ENCODE measurements around the gene PMEPA1.

Gene PMEPA1

DNA sequence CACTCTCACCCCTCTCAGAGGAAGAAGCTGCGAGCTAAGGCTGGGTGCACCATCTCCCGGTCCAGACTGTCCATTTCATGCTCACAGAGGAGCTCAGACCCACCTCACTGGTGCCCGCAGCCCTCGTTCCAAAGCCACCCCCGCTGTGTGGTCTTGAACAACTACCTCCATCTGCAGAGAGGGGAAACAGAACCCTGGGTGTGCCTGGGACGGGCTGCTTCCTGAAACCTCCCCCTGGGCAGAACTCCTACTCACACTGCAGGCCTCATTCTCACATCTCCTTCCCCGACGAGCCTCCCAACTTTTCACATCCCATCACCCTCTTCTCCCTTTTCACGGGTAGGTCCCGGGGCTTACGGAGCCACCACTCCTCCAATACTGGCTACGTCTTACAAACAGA, 18.1 kb downstream of the PMEPA1 start:
- DNase-seq = no peak

DNA sequence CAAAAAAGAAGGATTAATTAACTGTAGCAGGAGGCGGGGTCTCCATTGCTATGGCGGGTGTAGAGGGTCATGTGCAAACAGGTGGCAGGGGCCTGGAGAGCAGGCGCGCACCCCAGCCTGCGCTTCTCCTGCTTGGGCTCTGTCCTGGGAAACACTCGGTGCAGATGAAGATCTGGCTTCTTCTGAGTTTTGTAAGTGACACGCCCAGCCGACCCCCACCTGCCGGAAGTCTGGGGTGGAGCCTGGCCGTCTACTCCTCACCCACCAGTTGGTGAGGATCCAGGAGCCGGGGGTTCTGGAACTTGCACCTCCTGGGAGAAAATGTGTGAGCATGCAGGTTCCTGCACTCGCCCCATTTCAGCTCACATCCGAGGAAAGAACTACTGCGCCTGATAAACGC, 19.3 kb downstream of the PMEPA1 start:
- DNase-seq = no peak

DNA sequence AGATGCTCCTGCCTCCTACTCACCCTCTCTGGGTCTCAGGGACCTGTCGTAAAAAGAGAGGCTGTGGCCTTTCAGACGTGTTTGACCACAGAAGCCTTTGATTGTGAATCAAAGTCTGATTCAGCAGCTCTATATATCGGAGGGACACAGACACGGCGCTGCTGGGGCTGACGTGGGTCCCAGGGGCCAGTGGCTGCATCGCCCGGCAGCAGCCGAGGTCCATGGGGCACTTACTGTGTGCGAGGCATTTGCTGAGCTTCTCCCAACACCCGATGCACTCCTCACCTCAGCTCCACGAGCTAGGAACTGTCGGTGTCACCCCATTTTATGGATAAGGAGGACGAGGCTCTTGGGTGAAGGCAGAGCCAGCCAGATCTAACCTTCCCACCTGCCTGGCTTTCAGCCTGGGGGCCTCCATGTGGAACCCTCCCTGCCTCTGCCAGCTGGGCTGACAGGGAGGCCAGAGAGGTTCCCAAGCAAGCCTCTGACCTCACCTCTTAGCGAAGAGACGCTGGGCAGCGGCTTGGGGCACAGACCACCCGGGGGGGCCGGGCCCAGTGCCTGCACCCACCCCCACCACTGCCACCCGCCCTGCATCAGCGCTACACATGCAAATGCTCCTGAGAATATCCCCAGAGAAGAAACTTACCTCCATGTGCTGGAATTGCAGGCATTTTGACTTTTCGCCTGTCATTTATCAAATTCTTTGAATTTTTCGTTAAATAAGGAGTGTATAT, 19.9 kb downstream of the PMEPA1 start:
- no peak for DNase-seq

DNA sequence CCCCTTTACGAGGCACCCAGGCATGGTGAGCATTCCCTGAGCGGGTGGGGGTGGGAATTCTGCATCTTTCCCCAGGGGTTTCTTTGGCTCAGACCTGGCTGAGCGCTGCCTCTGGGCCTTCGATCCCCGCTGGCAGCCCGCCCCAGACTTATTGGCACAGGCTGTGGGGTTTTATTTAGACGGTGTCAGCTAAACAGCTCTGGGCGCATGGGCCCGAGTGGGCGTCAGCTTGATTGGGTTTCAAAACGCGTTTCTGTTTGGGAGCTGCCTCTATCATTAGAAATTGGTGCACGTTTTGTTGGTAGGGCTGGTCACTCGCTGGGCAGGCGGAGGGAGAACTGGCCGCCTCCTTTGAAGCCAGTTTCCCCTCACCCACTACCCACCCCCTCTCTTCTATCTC, 21.0 kb downstream of the PMEPA1 start:
- no peak for DNase-seq

DNA sequence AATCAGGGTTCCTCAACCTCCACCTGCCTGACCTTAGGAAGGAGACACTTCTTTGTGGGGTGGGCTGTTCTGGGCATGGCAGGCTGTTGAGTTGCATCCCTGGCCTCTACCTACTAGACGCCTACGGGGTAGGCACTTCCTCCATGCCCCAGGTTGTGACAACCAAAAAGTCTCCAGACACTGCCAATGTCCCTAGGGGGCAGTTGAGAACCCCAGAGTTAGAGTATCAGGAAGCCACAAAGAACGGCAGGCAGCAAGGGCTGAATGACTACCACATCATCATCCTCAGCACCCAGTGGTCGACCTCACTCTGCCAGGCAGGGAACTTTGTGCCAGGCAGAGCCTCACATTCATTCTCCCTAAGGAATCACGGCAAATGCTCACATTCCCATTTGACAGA, 21.5 kb downstream of the PMEPA1 start:
- no peak for DNase-seq

DNA sequence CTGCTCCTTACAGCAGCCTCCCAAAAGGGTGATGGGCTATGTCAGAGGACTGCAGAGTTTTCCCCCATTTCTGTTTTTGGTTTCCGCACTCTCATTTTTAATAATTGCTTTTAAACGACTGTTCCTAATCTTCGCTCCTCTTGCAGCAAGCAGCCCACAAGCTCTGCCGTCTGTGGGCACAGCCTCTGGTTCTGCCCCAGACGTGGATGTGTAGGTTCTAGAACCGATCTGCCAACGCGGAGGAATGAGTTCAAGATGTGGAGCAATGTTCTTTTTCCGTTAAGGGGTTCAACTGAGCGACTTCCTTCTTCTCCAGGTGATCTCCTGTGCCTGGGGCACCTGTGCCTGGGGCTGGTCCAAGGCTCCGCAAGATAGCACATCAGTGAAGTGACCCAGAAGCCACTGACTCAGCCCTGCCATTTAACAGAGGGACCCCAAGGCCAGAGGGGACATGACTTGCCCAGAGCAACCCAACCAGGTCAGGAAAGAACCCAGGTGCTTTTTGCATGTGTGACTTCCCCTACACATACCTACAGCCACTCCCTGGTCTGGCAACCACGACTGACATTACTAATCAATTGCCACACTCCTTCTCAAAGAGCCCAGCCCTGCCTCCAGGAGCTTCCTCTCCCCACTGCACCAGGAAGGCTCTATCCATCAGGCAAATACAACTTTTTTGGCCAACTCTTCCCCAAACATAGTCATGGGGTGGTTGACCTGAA, 22.7 kb downstream of the PMEPA1 start:
- no peak for DNase-seq

DNA sequence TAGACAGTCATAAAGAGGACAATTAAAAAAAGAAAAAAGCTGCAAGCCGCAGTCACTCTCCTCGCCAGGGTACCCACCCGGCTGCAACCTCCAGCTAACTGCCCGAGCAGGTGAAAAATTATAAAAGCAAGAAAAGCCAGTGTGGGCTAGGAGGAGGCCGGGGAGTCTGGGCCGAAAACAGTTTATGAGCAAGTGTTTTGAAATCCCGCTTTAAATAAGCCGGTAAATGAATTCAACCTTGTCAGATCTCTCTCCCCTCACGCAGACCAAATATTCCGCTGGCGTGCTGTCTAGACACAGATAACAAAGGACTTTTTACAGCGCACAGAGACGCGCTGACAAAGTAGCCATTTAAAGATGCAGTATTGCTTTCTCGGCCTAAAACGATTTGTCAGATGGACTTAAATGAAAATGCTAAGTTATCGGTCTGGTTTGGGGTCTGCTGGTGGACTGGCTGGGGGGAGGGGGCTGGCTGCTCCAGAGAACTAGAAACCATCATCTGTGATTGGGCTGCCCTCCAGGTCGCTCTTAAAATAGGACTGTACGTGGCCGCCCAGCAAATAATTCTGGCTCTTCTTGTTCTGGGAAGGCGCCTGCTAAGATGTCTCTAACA, 24.6 kb downstream of the PMEPA1 start:
- peak; percentile 76 for DNase-seq

DNA sequence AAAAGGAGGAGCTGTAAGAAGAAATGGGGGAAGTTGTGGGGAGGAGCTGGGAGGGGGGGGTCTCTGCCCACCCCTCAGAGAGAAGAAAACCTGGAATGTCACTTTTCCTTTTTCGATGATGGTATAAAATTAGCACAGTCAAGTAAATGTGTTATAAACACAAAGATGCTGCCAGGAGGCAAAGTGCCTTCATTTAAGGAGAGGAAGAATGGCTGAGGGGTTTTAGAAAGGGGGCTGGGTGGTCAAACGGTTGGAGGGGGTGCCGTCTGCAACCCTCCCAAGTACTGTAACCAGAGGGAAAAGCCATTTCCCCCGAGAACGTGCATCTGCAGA, 25.0 kb downstream of the PMEPA1 start:
- DNase-seq = no peak

DNA sequence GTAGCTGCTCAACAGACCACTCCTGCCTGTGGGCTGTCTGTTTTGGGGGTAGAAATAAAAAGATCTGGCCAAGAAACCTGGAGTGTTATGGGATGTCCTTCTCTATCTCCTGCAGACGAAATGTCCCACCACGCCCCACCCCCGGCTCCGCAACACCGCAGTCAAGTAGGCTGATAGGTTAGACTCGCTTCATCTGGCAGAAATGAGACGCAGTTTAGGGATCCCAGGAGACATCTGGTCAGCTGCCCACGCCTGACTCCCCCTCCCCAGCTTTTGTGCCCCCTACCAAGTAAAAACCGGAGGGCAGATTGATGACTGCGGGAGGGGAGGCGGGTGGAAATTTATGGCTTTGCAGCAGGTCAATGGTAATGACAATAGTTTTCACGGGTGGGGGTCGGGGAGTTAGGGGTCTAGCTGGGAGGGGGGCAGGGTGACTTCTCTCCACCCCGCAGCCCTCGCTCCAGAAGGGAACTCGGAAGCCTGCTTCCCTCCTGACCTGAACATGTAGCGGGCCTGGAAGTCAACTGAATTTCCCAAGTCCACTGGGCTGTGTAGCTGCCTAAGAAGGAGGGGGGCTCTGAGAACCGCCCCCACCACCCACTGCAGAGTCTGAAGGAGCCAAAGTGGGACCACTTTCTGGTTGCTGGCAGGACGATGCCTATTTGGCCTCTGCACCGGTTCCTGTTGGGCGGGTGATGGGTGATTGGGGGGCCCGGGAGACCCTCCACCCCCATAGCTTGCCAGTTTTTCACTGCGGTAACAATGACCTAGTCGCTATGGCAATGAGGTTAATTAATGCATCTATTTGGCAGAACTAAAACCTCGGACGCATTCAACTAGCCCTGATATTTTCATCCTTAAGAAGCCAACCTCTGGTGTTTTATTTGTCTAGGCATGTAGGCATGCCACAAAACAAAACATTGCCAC, 25.7 kb downstream of the PMEPA1 start:
- no peak for DNase-seq

DNA sequence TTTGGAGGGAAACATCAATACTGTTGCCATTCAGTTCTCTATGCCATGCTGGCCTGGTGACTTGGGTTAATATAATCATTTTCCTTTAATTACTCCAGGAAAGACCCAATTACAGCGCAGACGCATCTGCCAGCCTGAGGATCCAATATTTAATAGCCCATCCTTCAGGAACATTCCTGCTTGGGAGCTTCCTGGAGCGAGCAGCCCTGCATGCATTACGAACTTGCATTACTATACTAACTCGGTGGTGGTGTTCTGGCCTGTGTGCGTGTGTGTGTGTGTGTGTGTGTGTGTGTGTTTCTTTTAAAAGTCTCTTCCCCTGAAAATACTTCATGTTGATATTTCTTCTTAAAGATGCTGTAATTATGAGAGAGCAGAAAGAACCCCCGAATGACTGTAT, 26.5 kb downstream of the PMEPA1 start:
- DNase-seq = no peak

DNA sequence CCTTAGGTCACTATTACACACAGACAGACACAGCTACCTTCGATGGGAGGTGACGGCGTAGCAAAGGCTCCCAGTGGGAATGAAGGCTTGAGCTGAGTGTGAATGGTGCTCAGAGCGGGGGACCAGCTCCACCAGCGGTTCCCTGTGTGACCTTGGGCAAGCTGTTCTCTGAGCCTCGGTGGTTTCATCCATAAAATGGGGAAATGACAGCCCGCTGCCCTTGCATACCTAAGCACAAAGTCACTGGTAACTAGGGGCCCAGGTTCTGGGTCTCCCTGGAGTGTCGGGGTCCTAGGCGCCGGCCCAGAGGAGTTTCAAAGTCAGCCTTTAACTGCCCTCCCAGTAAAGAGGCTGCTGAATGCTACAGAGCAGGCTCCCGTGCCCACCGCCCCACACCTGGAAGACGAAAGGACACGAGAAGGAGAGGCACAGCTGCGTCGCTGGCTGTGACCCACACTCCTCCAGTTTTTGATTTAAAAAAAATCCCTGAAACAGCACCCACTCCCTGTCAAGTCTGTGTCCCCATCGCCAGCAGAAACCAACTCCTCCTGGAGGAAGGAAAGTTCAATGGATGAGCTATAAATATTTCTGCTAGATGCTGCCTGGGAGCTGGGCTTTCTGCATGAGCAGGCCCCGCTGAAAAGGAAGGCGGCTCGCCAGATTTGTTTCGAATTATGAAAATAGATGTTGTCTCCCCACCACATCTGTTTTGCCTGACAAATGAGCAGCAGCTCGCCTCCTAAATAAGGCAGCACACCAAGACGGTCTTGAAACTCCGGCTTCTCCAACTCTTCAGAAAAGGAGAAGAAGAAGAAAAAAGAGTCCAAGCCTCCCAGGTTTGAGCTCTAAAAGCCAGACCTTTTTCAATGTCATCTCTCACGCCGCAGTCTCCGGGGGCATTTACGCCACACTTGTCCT, 27.4 kb downstream of the PMEPA1 start:
- no peak for DNase-seq

DNA sequence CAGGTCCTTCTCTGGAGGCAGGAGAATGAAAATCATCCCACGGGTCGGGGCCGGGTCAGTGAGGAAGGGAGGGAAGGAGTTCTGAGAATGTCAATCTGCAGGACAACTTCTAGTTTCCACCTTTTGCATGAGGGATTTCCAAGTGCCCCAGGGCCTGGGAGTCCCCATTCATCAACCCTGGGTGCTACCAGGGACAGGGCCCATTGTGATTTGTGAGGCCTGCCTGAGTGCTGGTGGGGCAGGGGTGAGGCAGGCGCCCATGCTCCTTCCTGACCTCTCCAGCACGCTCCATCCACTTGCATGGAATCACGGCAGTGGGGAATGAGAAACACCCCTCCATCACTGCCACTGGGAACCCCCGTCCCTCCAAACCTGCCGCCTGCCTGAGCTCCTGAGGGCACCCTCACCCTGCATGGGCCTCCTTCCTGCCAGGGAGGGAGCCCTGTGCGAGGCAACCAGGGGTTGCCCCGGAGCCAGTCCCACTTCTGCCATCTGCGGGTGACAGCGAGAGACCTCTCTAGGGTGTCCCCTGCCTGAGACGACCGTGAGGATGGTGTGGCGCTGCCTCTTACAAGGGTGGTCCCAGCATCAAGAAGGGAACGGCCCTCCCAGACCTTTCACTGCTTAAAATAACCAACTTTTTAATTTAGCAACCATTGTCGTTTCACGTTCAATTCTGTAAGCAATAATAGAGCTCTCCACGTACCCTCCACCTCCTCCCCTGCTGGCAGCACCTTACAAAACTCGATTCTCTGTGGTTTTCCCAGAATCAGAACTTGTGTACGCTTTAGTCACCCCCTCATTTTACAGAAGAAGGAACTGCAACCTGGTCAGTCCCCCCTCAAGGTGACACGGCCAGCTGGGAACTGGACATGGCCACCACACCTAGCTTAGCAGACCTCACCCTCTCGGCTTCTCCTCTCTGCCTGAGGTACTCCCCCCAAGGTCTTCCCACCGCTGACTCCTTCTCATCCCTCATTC, 28.6 kb downstream of the PMEPA1 start:
- no peak for DNase-seq

DNA sequence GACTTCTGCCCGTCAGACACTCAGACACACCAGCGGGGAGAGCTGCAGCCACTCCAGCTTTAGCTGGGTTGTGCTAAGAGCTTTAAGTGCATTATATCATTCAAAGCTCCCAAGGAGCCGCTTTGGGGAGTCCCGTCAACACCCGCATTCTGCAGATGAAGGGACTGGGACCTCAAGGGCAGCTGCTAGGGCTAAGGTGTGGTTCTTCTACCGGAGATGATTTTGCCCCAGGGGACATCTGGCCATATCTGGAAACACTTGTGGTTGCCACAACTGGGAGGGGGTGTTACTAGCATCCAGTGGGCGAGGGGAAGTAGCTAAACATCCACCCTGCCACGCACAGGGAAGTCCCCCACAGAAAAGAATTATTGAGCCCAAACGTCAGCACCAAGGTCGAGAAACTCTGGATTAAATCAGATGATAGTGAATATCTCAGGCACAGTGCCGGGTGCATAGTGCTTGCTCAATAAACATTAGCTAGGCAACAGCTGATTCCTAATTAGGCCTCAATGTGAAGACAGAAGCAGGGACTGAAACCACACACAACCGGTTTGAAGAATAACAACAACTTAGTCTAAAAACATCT, 29.6 kb downstream of the PMEPA1 start:
- peak; percentile 62 for DNase-seq

DNA sequence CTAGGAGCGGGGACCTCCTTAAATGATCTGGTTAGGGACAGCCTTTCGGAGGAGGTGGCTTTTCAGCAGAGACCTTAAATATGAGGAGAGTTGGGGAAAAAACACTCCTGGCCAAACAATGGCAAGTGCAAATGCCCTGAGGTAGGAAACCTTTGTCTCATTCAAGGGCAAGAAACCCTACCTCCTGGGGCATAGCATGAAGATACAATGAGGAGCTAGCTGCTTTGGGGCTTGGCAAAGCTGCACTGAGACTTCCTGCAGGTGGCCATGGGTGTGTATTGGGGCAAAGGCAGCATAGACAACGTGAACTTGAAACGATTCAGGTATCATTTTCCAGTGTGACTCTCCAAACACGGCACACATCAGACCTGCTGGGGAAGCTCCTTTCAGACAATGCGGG, 30.7 kb downstream of the PMEPA1 start:
- DNase-seq = no peak

DNA sequence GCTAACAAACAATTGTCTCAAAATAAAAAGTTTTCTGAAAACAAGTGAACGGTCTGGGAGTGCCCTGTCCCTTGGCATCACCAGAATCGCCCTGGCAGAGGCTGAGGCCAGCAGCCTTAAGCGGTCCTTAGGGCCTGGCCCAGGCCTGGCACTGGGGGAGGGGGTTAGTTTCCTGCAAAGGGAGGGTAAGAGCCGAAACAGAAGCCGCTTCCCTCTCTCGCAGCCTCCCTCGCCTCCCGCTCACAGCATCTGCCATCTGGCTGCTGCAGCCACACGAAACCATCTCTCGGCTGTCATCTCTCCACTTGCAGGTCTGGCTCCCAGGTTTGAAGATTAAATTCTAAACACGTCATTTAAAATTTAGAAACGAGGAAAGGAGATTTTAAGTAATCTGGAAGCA, 31.5 kb downstream of the PMEPA1 start:
- DNase-seq = no peak

DNA sequence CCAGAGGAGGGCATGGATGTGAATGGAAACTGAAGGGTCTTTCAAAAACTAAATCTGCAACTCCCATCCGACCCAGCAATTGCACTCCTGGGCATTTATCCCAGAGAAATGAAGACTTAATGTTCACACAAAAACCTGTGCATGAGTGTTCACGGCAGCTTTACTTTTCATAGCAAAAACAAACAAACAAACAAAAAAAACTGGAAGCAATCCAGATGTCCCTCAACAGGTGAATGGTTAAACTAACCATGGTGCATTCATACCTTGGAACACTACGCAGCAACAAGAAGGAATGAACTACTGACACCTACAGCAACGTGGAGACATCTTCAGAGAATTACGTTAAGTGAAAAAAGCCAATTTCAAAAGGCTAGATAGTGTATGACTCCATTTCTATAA, 32.2 kb downstream of the PMEPA1 start:
- no peak for DNase-seq

DNA sequence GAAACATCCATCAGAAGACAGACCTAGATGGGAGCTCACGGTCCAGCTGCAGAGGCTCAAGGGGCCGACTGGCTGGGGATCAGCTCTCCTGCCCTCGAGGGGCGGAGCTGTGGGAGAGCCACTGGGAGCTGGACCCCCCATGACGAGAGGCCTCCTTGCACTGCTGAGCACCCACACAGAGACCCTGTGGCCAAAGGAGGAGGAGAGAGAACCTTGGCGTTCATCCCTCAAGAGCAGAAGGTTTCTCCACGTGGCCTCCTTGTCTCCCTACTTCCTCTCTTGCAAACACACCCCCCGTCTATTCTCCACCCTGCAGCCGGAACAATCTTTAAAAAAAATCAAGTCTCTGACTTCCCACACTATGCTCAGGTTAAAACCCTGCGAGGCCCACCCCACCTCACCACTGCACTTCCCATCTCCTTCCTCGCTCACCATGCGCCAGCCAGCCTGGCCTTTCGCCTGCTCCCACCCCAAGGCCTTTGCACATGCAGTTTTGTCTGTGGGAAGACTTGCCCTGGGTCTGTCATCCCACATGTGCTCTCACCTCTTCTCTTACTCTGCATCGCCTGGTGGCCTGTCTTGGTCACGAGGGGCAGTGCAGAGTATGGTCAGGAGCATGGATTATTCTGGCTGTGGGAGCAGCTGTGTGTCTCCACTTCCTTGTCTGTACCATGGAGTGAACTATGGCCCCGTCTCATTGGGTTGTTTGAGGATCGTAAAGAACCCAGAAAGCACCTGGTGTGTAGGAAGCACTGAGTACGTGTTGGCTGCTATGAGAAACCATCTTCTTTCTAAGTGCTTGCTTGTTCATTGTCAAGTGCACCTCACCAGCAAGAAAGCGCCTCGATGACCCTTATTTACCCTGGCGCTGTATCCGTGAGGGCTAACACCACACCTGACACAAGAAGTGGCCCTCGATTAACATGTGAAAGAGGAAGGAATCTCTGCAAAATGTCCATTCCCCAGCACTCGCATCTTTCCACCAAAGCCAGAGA, 32.9 kb downstream of the PMEPA1 start:
- no peak for DNase-seq

DNA sequence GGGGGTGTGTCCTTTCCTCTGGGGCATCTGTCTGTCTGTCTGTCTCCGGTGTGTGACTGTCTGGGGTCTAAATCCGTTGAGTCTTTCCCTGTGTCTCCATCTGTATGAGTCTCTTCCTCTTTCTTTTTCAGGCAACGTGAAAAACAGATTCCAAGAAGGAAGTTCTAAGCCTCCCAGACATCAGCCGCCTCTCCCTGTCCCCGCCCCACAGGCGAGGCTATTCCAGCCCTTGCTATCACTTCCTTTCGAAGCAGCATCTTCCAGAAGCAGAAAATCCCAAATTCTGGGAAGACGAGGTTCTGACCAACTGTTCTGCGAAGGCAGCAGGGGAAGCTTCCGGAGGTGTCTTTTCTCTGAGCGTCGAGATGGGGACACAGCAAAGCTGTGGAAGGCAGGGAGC, 34.0 kb downstream of the PMEPA1 start:
- DNase-seq = no peak

DNA sequence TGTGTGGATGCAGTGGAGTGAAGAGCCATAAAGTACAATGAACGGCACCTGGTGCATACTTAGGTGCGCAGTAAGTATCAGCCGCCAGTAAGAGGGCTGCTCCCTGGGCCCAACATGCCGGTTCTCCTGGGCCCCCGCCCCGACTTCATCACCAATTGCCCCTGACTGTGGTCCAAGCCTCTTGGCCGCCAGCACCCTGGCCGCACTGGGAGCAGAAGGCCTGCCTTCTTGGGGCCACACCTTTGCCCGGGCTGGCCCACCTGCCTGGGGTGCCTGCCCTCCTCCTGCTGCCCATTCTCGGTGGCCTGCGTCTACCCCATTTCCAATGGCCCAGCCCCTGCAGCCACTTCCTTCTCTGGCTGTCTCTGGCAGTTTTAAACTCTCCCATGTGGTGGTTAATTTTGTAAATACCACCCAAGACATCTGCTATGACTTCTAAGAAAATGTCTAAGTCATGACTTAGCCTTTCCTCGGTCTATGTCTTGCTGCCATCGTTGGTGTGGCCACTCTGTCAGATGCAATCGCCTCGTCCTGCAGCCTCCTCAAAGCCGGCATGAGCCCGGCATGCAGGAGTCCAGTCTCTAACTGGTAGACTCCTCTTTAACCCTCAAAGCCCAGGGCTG, 36.8 kb downstream of the PMEPA1 start:
- no peak for DNase-seq

Measured in retina (tissue), 1 donor.